Natural killer cell (primary cell): ENCODE results near the gene EEIG1. TPM values are rescaled to one million over a fixed set of nuclear protein-coding genes. Genes with fewer than 3 reads are reported as not detected.

Source experiments
- ATAC-seq, 3 donors: fragments of 150-1000 bp in 2 of 3; fragments of 200-7000 bp in 1 of 3; cut with Tn5 transposase; 1 replicate in 1 of 3; 2 replicates in 2 of 3; pipeline ENCODE4 v1.10.0; 2021; ENCODE audit warnings: mild to moderate bottlenecking in 2 of 3, moderate library complexity in 2 of 3
- DNase-seq, 2 donors: peaks; one replicate each; pipeline versions ENCODE4 v3.0.0 to v3.0.0-alpha.2; 2013 to 2021; ENCODE audit warnings: mixed read lengths in 1 of 2
- H3K27ac ChIP-seq: one replicate; pipeline ENCODE4 v1.5.1; 2013; ENCODE audit warnings: mild to moderate bottlenecking, low read length
- H3K27me3 ChIP-seq: one replicate; pipeline ENCODE4 v1.6.1; 2013; ENCODE audit warnings: low read length; ENCODE audit not compliant: control insufficient read depth, insufficient read depth
- H3K36me3 ChIP-seq: one replicate; pipeline ENCODE4 v1.6.1; 2013; ENCODE audit warnings: low read length; ENCODE audit not compliant: control insufficient read depth, insufficient read depth
- H3K4me1 ChIP-seq: one replicate; pipeline ENCODE4 v1.6.1; 2013; ENCODE audit warnings: low read length; ENCODE audit not compliant: control insufficient read depth, insufficient read depth
- H3K4me3 ChIP-seq: one replicate; pipeline ENCODE4 v1.5.1; 2013; ENCODE audit warnings: low read length
- H3K9me3 ChIP-seq: one replicate; pipeline ENCODE4 v1.6.1; 2013; ENCODE audit warnings: low read length; ENCODE audit not compliant: control insufficient read depth, insufficient read depth
- H3K27ac Mint-ChIP-seq, 2 donors: one replicate each; pipeline ENCODE4 v1.8.0; 2022; ENCODE audit warnings: mild to moderate bottlenecking in 2 of 2, mixed read lengths in 2 of 2, moderate library complexity in 1 of 2
- H3K27me3 Mint-ChIP-seq, 2 donors: one replicate each; pipeline ENCODE4 v1.8.0; 2022; ENCODE audit warnings: low read depth in 2 of 2, mixed read lengths in 2 of 2
- H3K36me3 Mint-ChIP-seq: one replicate; pipeline ENCODE4 v1.8.0; 2022; ENCODE audit warnings: mixed read lengths
- H3K4me1 Mint-ChIP-seq, 2 donors: one replicate each; pipeline ENCODE4 v1.8.0; 2022; ENCODE audit warnings: mixed read lengths in 2 of 2
- H3K4me3 Mint-ChIP-seq: one replicate; pipeline ENCODE4 v1.8.0; 2022; ENCODE audit warnings: mild to moderate bottlenecking, moderate library complexity, mixed read lengths
- H3K9me3 Mint-ChIP-seq, 2 donors: one replicate each; pipeline ENCODE4 v1.8.0; 2022; ENCODE audit warnings: mixed read lengths in 2 of 2
- WGBS: methylation state at CpG from one replicate; pipeline ENCODE4 v1.1.7; 2013; ENCODE audit warnings: missing lambda C conversion rate; ENCODE audit not compliant: insufficient coverage; 5-methylcytosine and 5-hydroxymethylcytosine counted together
- intact Hi-C: fragments of 100-400 bp; cut with micrococcal nuclease; formaldehyde crosslinking; loops from one replicate; pipeline ENCODE4 v1.14.2; 2022
- total RNA-seq, 4 donors: library from RNA; stranded (reverse); fragments of 120-200 nt in 1 of 4; gene quantifications; one replicate each; pipeline versions ENCODE4 v1.2.3 to v1.2.4, GENCODE V29; 2013 to 2022
- TF ChIP-seq, protein P1 (sequence below): fragments of 200-600 bp; IDR thresholded peaks from one replicate; pipeline ENCODE4 v1.8.0; 2022; ENCODE audit warnings: antibody characterized with exemption

Gene EEIG1
- total RNA-seq, 3 donors from 2014 or later (not counting 1 experiment from before 2014, with no cell fraction given): 10.3 to 36.0 (median 28.2) TPM

DNA sequence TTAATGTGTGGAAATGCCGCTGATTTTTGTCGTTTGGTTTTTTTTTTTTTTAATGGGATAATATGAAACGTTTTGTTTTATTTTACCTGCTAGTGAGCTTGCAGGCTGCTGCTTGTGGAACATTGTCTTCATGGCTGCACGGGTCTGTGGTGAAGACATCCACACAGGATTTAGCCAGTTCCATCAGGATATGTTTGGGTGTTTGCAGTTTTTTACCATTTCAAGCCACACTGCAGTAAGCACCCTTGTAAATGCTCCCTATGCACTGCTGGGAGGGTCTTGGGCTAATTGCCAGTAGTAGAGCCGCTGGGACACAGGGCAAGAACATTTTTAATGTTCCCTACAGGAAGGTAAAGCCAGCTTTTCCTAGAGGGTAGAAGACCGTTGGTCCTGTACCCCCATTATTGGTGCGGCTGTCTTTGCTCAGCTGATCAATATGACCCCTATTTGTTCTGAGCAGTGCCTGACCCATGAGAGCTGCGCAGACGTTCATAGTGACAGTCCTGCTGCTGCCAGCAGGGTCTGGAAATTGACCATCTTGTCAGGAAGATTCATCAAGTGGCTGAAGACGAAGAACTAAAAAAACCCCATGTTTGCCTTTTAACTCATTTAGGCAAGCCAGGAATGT is 20.5 kb upstream of the EEIG1 start:
- H3K36me3 ChIP-seq: no peaks in the 10 kb centered on the region
- intact Hi-C loops: no loop called here
- Mint-ChIP-seq H3K9me3 (no peaks in the 10 kb centered on the region), H3K4me3 (no peak overlapping the region), H3K4me1 (no peaks in the 10 kb centered on the region), H3K27ac (no peak overlapping the region), H3K27me3 (no peaks in the 10 kb centered on the region), H3K36me3 (no peaks in the 10 kb centered on the region)
- ATAC-seq (no peak), DNase-seq (no peak)
- H3K4me1 ChIP-seq: peaks cover 12% of the 10 kb centered on the region
- H3K4me3 ChIP-seq: no peak overlapping the region
- H3K27me3 ChIP-seq: no peaks in the 10 kb centered on the region
- TF ChIP-seq, protein P1, sequence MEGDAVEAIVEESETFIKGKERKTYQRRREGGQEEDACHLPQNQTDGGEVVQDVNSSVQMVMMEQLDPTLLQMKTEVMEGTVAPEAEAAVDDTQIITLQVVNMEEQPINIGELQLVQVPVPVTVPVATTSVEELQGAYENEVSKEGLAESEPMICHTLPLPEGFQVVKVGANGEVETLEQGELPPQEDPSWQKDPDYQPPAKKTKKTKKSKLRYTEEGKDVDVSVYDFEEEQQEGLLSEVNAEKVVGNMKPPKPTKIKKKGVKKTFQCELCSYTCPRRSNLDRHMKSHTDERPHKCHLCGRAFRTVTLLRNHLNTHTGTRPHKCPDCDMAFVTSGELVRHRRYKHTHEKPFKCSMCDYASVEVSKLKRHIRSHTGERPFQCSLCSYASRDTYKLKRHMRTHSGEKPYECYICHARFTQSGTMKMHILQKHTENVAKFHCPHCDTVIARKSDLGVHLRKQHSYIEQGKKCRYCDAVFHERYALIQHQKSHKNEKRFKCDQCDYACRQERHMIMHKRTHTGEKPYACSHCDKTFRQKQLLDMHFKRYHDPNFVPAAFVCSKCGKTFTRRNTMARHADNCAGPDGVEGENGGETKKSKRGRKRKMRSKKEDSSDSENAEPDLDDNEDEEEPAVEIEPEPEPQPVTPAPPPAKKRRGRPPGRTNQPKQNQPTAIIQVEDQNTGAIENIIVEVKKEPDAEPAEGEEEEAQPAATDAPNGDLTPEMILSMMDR: no peak
- 87% methylated on average over 10 of the region's 10 CpGs for WGBS
- no peak overlapping the region for H3K27ac ChIP-seq
- H3K9me3 ChIP-seq: no peaks in the 10 kb centered on the region

DNA sequence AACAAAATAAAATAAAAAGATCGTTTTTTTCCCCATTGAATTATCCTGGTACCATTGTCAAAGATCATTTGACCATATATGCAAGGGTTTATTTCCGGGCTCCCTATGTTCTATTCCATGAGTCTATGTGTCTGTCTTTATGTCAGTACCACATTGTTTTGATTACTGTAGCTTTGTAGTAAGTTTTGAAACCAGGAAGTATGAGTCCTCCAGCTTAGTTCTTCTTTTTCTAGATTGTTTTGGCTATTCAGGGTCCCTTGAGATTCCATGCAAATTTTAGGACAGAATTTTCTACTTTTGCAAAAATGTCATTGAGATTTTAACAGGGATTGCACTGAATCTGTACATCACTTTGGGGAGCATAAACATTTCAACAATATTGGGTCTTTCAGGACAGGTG is 18.7 kb upstream of the EEIG1 start:
- DNase-seq (no peak), ATAC-seq (no peak)
- Histone ChIP-seq H3K36me3 (no peaks in the 10 kb centered on the region), H3K4me1 (no peaks in the 10 kb centered on the region), H3K4me3 (no peak overlapping the region), H3K27me3 (no peaks in the 10 kb centered on the region), H3K9me3 (no peaks in the 10 kb centered on the region), H3K27ac (no peak overlapping the region)
- no peak overlapping the region for H3K27ac Mint-ChIP-seq
- TF ChIP-seq, protein P1: no peak
- intact Hi-C loops: no loop called here
- H3K9me3 Mint-ChIP-seq: no peaks in the 10 kb centered on the region
- no peaks in the 10 kb centered on the region for H3K36me3 Mint-ChIP-seq
- H3K4me3 Mint-ChIP-seq: no peak overlapping the region
- no peaks in the 10 kb centered on the region for H3K27me3 Mint-ChIP-seq
- no peaks in the 10 kb centered on the region for H3K4me1 Mint-ChIP-seq
- 94% methylated on average over 2 of the region's 2 CpGs for WGBS

DNA sequence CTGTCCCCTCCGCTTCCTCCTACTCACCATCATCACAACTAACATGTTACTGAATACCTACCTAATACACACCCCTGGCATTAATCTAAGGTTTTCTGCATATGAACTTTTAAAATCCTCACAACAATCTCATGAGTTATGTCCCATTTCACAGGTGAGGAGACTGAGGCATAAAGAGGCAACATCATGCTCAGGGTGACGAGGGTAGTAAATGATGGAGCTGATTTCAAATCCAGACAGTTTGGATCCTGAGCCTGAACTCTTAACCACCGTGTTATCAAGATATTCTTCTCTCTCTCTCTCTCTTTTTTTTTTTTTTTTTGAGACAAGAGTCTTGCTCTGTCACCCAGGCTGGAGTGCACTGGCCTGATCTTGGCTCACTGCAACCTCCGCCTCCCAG is 12.9 kb upstream of the EEIG1 start:
- 98% methylated on average over 4 of the region's 4 CpGs for WGBS
- Histone ChIP-seq H3K27me3 (no peaks in the 10 kb centered on the region), H3K4me3 (no peak overlapping the region), H3K9me3 (no peaks in the 10 kb centered on the region), H3K36me3 (no peaks in the 10 kb centered on the region), H3K27ac (no peak overlapping the region), H3K4me1 (peaks cover 3% of the 10 kb centered on the region)
- H3K27ac Mint-ChIP-seq: no peak overlapping the region
- ATAC-seq (no peak), DNase-seq (no peak)
- intact Hi-C loops: no loop called here
- no peaks in the 10 kb centered on the region for H3K36me3 Mint-ChIP-seq
- no peaks in the 10 kb centered on the region for H3K9me3 Mint-ChIP-seq
- TF ChIP-seq, protein P1: no peak
- no peaks in the 10 kb centered on the region for H3K4me1 Mint-ChIP-seq
- no peak overlapping the region for H3K4me3 Mint-ChIP-seq
- no peaks in the 10 kb centered on the region for H3K27me3 Mint-ChIP-seq

DNA sequence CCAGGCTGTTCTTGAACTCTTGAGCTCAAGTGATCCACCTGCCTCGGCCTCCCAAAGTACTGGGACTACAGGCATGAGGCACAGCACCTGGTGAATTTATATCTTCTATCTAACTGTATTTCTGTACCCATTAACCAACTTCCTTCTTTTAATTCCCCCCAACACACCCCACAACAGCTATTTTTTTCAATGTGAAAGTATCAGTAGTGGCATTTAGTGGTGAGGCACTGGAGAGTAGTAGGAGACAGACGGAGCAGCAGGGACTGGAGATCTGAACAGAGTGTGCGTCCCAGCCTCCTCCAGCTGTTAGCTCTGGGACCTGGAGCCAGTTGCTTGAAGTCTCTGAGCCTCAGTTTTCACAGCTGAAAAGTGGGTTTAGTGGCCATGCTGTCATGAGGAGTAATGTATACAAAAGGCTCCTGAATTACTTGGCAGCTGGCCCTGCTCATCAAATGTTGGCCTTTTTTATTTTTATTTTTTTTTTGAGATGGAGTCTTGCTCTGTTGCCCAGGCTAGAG is 11.0 kb upstream of the EEIG1 start:
- Mint-ChIP-seq H3K27me3 (no peaks in the 10 kb centered on the region), H3K4me1 (no peaks in the 10 kb centered on the region), H3K4me3 (no peak overlapping the region), H3K9me3 (no peaks in the 10 kb centered on the region), H3K36me3 (no peaks in the 10 kb centered on the region), H3K27ac (no peak overlapping the region)
- H3K27me3 ChIP-seq: no peaks in the 10 kb centered on the region
- 85% methylated on average over 3 of the region's 3 CpGs for WGBS
- no peaks in the 10 kb centered on the region for H3K36me3 ChIP-seq
- H3K9me3 ChIP-seq: no peaks in the 10 kb centered on the region
- ATAC-seq (no peak), DNase-seq (no peak)
- intact Hi-C loops: no loop called here
- TF ChIP-seq, protein P1: no peak
- H3K4me3 ChIP-seq: no peak overlapping the region
- H3K27ac ChIP-seq: no peak overlapping the region
- H3K4me1 ChIP-seq: peaks cover 3% of the 10 kb centered on the region
